ENCODE data around the gene DEPDC1B. TPM values are rescaled to one million over a fixed set of nuclear protein-coding genes. Genes with fewer than 3 reads are reported as not detected.

Gene DEPDC1B
- total and polyA plus RNA-seq, 2 of the 4 experiments (the other 2 are of a cell fraction), result 4.4 to 9.3 TPM

- Histone ChIP-seq H2AFZ (replicated peaks; ENCODE audit: low read length, poor library complexity) (no peak overlapping the region), H2AK9ac (replicated peaks; ENCODE audit: low read depth, low read length, poor library complexity) (no peak overlapping the region), H3K18ac (ENCODE audit: low read depth, low read length) (no peak overlapping the region), H3K4me3 (ENCODE audit: insufficient read depth, low read depth, low read length) (no peak overlapping the region), H3K9me1 (ENCODE audit: insufficient read depth, low read length) (peaks cover 7% of the 10 kb centered on the region; the same call in 1 of the 2 replicates), H3K4ac (ENCODE audit: low read depth, low read length) (no peak overlapping the region), H3K4me1 (ENCODE audit: control insufficient read depth, insufficient read depth, low read length) (peaks cover 6% of the 10 kb centered on the region; the same call in 1 of the 2 replicates), H3K4me2 (ENCODE audit: low read depth, low read length) (peak overlapping the region; percentile 36), H2BK15ac (ENCODE audit: low read depth, low read length) (no peak overlapping the region), H3K27me3 (ENCODE audit: control insufficient read depth, insufficient read depth, low read length) (no peaks in the 10 kb centered on the region), H4K91ac (ENCODE audit: insufficient read depth, low read depth, low read length) (no peak overlapping the region), H3K23ac (ENCODE audit: low read depth, low read length) (no peak overlapping the region), H3K14ac (replicated peaks; ENCODE audit: low read depth, low read length) (peak overlapping the region; percentile 50; the same call in 1 of the 2 replicates), H4K20me1 (ENCODE audit: insufficient read depth, low read length) (no peaks in the 10 kb centered on the region), H3K79me1 (ENCODE audit: low read depth in 1 of 2, low read length in 2 of 2) (peaks cover 19 to 29% of the 10 kb centered on the region in 2 experiments), H3K36me3 (ENCODE audit: control insufficient read depth, insufficient read depth, low read length) (no peaks in the 10 kb centered on the region), H3K9me3 (ENCODE audit: control insufficient read depth, insufficient read depth, low read length) (no peaks in the 10 kb centered on the region), H3K56ac (ENCODE audit: extremely low read depth, insufficient read depth, low read length) (no peak overlapping the region), H4K8ac (ENCODE audit: low read depth in 2 of 2, low read length in 2 of 2) (no peak overlapping the region), H3K27ac (ENCODE audit: insufficient read depth, low read length) (peak overlapping the region; percentile 29; the same call in 1 of the 2 replicates), H2BK5ac (ENCODE audit: low read depth, low read length, poor library complexity, severe bottlenecking) (no peak overlapping the region), H2BK20ac (ENCODE audit: low read depth, low read length) (no peak overlapping the region), H3K9ac (ENCODE audit: low read depth, low read length) (no peak overlapping the region), H4K5ac (ENCODE audit: low read depth, low read length) (no peak overlapping the region; the same call in 1 of the 2 replicates), H2BK120ac (ENCODE audit: low read depth, low read length) (no peak overlapping the region), H2AK5ac (ENCODE audit: low read depth, low read length) (no peak overlapping the region)
- peak; percentile 58 for DNase-seq
- ChIA-PET CTCF (interaction anchor here (0.8 to 1.2 kb wide), 5 partner anchors 9 to 1075 kb away, joined by 3 to 4 read pairs (median 4); partner anchors contain the start of gene DEPDC1B), POLR2A (ENCODE audit: unreplicated experiment) (no interaction called here)
- dilution Hi-C loops (cut with HindIII; ENCODE audit: low sequenced_read_pairs, unreplicated experiment), result no loop called here
- no TSS peak for BruUV-seq (replicated peaks)
- in situ Hi-C loops (cut with MboI; ENCODE audit: low sequenced_read_pairs), result loop anchor here (10.0 to 25.0 kb wide), 3 partner anchors 484 to 863 kb away; partner anchors contain the start of gene SMIM15
- peak; percentile 68 for ATAC-seq (ENCODE audit: low read depth)
- no CpG with 5 or more reads among the region's 6 CpGs for WGBS, 2 experiments (ENCODE audit: extremely low coverage in 2 of 2, insufficient read length in 1 of 2)
- peak; percentile 52 for TF ChIP-seq RAD21 (IDR thresholded peaks at IDR 0.05; ENCODE audit: low read length)
- peak; percentile 63 for TF ChIP-seq CTCF (conservative IDR thresholded peaks at IDR 0.05; ENCODE audit: low read depth, low read length)
- TF ChIP-seq RCOR1 (IDR thresholded peaks at IDR 0.05; ENCODE audit: insufficient replicate concordance, low read length), result no peak
- TF ChIP-seq SMC3 (IDR thresholded peaks at IDR 0.05; ENCODE audit: low read depth, low read length), result peak; percentile 35
- intact Hi-C loops (cut with micrococcal nuclease), result loop anchor here (1.0 to 10.0 kb wide), 6 partner anchors 19 to 1465 kb away; partner anchors contain the start of genes ERCC8, NDUFAF2 and ZSWIM6
These were observed 21.9 kb downstream of the DEPDC1B start for GRCh38 chr5:60677850-60678664.

Measured in IMR-90 (cell line).